Ovary (tissue), 3 donors: ENCODE data around the gene STOML2.

ENCODE experiments used
- CTCF ChIP-seq, 3 donors: fragments of 450-650 bp in 2 of 3; fragments of 200-600 bp in 1 of 3; IDR thresholded peaks; one replicate each; pipeline versions ENCODE4 v1.5.1 to v1.8.0; 2016 to 2022; ENCODE audit warnings: antibody characterized with exemption in 3 of 3, mild to moderate bottlenecking in 1 of 3
- POLR2A ChIP-seq: fragments of 450-650 bp; IDR thresholded peaks from one replicate; pipeline ENCODE4 v1.6.1; 2017; ENCODE audit warnings: antibody characterized with exemption, mild to moderate bottlenecking, moderate library complexity
- donor health status: DM: no; HTN: no; CAD: no.

DNA sequence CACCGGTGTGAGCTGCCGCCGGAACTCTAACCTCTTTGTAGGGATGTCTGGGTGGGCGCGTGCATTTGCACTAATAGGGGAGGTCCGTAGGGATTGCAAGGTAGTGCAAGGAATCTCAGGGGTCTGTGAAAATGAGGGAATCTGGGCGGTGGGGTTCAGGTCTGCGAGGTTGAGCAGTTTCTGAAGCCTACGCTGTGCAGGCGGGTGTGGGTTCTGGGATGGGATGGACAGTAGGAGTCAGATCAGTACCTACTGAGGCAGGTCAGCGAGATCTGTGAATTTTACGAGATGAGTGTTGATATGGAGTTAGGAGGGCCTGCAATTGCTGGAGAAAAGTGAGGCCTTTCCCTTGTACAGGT is 13.6 kb upstream of the STOML2 start:
- TF ChIP-seq CTCF (IDR thresholded peaks at IDR 0.05) (no peak), POLR2A (no peak)
